HG03103 (cell line): Measurements from ENCODE around the gene STMND1.

ENCODE experiments used
- ATAC-seq: cut with Tn5 transposase; IDR thresholded peaks from one replicate; pipeline ENCODE4 v1.9.1; 2021; ENCODE audit warnings: low read depth; ENCODE audit not compliant: unreplicated experiment

STMND1 gene

DNA sequence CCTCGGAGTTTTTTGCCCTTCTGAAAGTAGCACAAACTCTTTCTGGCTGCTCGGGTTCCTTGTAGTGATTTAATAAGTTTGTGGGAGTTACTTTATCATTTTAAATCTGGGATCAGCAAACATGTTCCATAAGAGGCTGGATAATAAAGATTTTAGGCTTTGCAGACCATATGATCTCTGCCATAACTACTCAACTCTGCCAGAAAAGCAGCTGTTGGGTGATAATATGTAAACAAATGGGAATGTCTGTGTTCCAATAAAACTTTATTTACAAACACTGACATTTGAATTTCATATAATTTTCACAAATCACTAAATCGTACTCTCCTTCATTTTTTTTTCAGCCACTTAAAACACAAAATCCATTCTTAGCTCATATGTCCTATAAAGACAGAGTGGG is 3.9 kb upstream of the STMND1 start:
- no peak for ATAC-seq

DNA sequence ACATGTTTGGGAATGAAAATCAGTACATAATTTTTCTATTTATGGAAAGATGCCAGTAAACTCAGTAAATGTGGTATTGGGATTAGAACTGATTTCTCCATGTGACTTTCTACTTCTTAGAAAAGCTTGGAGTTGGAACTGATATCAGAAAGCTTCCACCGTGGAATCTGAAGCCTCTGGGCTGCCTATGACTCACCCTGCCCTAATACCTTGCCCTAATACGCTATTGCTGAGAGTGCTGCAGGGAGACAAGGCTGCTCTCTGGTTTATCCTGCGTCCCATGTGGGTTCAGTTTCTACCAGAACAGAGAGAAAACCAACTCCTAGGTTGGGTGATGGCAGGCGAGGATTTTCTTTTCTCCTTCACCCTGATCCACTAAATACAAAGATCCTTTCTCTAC is 3.3 kb upstream of the STMND1 start:
- ATAC-seq, result no peak

DNA sequence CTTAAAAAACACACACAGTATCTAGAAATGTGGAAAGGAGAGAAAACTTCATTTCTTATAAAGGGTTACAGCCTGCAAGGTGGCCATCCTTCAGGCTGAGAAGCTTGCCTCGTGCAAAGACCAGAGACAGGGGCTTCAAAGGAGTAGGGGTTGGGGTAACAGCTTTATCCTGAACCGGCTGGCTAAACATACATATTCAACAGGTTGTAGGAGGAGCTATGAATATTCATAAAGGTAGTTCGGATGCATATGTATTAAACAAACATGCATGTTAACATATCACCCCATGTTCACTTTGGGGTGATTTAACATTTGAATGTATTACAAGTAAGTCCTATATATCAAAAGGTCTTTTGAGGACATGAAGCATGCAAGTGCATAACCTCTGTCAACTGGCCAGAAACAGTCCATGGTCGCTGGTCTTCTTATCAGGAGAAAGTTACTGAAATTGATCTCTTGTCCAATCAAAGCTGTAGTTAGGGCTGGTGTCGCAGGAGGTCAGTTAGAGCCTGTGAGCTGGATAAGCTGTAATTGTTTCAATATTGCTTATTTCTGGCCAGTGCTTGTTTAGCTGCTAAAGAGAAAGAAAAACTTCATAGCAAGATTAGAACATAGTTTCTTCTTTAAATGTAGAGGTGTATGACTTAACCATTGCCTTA is 2.3 kb upstream of the STMND1 start:
- no peak for ATAC-seq

DNA sequence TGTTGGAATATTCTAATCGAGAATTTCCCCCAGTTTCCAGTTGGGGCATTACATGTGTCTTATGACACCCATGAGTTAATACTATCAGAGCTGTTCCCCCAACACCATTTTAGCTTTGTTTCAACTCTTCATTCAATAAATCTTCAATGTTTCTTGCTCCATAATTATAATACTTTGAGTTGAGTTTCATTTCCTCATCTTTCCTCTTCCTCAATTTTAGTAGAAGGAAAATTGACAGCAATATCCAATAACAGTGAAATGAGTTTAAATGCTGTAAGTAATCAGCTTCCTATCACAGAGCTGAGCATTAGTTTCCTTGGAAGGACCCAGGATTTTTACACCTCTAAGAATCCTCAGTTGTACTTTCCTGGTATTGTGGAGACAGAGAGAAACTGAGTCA is 1.0 kb upstream of the STMND1 start:
- no peak for ATAC-seq

DNA sequence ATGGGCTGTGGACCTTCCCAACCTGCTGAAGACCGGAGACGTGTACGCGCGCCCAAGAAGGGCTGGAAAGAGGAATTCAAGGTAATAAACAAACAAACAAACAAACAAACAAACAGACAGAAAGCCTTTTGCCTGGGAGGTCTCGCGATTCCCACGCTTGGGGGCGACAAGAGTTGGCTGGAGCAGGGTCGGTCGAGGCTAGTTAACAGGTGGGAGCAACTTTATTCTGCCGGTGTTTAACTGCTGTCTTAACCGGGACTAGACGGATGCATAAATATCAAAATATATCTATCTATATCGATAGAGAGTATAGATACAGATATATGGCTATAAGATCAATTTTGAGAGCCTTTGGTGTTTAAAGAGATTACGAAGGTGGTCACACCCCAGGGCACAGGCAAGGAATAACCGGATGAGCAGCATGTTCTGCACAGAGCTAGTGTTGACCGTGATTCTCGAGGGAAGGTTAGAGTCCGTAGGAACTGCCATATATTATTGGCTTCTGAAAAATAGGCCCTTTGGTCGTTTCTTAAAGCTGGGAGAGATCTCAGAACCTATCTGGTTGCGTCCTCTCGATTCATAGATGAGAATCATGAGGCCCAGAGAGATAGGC is 514 bp downstream of the STMND1 start:
- no peak for ATAC-seq

DNA sequence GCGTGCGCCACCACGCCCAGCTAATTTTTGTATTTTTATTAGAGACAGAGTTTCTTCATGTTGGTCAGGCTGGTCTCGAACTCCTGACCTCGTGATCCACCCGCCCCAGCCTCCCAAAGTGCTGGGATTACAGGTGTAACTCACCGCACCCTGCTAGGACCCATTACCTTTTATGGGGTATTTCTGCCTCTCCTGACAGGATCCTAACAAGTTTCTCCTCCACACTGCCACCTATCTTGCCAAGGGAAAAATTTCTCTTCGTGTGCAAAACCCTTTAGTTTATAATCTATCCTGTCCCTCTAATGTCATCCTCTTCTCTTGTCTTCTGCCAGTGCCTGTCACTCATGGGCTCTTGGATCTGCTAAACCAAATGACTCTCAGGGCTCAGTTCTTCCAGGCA is 1.9 kb downstream of the STMND1 start:
- ATAC-seq, result no peak

DNA sequence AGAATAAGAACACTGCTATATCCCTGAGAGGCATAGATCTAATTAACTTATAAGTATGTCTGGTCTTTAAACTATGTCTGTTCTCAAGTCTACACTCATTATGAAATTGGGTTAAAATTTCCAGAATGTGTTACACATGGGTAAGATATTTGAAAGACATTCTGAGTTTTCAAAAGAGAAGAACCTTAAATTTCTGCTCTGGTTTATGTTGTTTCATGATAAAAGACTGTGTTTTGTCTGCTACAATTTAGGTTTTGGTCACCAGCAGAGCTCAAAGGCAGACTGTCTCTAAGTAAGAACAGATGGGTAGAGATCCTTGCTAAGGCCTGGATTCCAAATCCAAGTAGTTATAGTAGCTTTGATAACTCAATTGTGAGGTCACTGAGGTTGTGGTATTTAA is 6.0 kb downstream of the STMND1 start:
- no peak for ATAC-seq

DNA sequence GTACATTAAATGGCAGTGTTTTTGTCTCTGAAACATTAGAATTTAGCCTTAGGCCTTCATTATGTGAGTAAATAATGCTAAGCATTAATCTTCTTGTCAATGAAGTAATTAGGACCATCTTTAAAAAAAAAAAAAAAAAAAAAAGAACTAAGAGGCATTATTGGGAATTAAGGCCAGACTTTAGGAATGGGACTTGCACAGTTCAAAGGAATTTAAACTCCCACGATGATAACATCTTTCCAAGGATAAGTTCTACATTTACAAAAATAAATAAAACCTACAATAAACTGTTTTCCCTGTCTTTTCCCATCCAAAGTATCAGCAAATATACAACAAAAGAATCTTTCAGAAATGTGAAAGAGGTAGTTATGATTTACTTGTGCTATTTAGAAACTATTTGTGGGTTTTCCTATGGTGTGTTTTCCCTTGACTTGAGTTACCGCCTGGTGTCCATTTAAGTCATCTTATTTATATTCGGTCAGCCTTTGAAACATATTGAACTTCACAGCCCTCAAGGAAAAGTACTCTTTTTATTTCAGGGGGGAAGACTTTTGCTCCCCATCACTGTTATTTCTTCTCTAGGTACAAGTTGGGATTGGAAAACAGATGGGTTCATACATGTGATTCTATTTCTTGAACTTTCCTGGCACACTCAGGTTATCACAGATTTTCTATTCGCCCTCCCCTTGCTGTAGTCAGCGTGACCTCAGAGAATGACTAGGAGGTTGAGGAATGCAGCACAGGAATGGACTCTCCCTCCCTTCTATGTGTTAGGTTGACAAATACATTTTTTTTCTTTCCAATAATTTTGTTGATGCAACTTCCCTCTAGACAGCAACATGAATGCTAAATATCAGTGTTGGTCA is 13.6 kb downstream of the STMND1 start:
- no peak for ATAC-seq

DNA sequence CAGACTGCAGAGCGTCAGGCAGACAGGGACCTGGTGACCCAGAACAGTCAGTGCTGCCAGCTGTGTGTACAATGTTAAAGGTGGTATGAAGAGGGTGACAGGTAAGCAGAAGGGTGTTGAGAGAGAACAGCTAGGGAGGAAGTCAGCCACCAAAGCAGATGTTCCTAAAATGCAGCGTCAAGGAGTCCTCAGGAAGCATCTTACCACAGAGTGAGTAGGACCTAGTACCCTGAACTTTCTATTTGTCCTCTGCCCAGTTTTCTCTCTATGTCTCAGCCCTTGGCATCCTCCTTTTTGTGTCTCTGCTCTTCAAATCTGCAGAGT is 14.2 kb downstream of the STMND1 start:
- no peak for ATAC-seq

DNA sequence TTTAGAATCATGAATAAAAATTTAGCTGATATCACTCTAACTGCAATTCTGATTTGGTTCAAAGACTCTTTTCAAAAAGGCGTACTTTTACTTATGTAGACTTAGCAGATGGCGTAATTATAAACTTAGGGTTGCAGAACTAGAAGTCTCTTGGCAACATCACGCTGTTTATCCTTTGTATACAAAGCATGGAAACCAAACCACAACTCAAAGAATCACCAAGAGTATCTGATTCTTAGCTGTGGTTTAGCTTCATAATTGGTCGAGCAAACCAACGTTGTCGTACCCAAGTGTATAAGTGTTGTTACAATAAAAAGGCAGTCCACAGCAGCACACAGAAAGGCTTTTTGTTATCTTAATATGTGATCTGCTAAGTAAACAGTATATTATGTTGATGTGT is 18.2 kb downstream of the STMND1 start:
- ATAC-seq, result no peak

DNA sequence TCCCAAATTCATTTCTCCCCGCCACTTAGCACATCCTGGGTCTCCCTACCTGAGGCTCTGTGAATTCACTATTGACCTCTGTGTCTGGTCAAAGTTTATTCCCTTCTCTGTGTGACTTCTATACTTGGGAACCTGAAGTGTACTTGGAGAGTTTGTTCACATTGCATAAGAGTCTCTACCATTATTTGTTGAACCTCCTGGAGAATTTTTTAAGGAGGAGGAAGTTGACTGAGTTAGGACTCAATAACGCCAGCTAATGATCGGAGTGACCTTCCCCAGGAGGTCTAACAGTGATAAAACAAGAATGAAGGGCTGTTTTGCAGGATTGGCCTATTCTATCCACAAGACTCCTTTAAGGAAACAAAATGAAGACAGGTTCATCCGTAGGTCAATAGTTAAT is 23.6 kb downstream of the STMND1 start:
- ATAC-seq, result no peak

DNA sequence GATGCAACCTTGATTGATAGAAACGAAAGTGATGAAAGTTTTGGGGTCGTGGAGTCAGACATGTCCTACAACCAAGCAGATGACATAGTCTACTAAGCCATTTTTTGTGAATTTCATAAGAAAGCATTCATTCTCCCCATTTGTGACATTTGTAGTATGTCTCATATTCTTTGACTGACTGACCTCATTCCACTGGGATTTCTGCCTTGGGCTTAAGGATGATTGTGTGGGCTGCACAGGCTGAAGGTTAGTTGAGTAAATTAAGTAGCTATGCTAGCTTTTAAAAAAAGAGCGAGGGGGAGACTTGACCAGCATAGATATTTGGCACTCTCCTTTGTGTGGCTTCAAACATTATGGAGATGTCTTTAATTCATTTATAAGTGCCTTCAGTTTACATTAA is 28.9 kb downstream of the STMND1 start:
- no peak for ATAC-seq

DNA sequence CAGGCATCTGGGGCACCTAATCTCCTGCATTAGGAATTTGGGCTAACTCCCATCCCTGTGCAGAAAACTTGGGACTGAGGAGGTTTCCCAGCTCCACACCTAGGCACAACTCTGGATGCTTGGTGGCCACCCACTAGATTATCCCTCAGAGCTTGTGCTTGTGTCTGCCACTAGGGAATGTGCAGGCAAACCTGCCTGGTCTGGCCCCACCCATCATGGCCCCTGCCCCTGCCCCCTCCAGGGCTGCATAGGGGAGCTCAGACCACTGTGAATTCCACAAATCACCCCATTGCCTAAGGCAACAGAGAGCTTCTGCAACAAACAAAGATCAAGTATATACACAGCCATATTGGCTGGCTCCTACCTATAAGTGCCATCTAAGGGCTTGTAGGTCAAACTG is 31.1 kb downstream of the STMND1 start:
- no peak for ATAC-seq

DNA sequence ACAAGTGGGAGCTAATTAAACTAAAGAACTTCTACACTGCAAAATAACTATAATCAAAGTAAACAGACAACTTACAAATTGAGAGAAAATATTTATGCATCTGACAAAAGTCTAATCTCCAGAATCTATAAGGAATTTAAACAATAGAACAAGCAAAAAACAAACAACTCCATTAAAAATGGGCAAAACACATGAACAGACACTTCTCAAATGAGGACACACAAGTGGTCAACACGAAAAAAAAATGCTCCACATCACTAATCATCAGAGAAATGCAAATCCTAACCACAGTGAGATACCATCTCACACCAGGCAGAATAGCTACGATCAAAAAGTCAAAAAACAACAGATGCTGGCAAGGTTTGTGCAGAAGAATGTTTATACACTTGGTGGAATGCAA is 36.2 kb downstream of the STMND1 start:
- ATAC-seq, result no peak

DNA sequence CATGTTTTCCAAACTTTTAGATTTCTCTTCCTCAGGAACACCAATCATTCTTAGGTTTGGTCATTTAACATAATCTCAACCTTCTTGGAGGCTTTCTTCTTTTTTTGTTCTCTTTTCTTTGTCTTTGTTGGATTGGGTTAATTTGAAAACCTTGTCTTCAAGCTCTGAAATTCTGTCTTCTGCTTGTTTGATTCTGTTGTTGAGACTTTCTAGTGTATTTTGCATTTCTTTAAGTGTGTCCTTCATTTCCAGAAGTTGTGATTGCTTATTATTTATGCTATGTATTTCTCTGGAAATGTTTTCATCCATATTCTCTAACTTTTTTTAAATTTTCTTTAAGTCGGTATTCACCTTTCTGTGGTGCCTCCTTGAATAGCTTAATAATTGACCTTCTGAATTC is 42.2 kb downstream of the STMND1 start:
- ATAC-seq, result no peak

DNA sequence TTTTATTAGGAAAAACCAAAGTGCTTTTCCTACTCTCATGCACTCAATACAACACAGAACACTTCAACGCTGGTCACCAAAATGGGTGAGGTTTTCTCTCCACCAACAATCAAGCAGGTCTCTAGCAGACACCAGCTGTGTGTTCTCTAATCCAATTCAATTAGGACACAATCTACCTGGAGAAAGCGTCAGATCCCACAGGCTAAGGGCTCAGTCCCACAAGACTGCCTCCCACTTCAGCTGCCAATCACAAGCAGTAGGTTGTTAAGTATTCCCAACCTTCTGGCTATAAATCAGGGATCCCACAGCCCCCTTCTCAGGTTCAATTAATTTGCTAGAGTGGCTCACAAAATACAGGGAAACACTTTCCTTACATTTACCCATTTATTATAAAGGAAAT is 47.7 kb downstream of the STMND1 start:
- ATAC-seq, result no peak

DNA sequence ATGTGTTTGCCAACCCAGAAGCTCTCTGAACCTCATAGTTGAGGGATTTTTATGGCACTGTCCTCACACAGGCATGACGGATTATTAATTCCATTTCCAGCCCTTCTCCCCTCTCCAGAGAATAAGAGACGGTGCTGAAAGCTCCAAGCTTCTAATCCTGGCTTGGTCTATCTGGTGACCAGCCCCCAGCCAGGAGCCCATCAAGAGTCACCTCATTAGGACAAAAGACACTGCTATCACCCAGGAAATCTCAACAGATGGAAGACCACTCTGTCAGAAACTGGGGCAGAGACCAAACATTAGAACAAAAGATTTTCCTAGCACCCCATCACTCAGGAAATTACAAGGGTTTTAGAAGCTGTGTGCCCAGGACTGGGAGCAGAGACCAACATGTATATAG is 48.2 kb downstream of the STMND1 start:
- ATAC-seq, result no peak

DNA sequence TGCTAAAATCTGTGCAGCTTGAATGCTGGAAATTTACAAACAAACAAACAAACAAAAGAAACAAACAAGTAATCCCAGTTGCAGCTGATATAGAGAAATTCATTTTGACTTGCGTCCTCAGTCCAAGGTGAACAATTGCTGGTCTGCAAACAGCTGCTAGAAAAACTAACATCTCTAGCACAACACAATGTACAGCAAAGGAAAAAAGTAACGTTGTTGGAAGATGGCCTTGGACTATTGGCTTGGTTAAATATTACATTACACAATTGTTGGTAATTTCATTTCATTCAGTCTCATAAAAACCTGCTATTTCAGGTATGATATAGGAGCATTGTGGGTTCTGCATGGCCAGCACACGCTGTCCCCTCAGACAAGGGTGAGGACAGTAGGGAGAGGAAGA is 50.0 kb downstream of the STMND1 start:
- no peak for ATAC-seq

DNA sequence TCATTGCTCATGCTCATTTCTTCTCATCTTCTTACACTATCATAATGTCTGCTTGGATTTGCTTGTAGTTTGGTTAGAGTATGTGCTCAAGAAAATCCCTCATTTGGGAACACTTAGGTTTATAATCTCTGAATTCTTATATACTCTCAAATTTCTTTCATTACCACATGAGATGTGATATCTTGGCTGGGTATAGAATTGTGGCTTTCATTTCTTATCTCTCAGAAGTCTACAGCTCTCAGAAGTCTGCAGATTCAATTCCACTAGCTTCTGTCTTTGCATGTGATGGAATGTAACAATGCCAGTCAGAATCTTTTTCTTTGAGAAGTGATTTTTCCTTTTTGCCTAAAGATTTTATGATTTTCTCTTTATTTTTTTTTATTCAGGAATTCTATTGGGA is 50.9 kb downstream of the STMND1 start:
- ATAC-seq, result no peak

DNA sequence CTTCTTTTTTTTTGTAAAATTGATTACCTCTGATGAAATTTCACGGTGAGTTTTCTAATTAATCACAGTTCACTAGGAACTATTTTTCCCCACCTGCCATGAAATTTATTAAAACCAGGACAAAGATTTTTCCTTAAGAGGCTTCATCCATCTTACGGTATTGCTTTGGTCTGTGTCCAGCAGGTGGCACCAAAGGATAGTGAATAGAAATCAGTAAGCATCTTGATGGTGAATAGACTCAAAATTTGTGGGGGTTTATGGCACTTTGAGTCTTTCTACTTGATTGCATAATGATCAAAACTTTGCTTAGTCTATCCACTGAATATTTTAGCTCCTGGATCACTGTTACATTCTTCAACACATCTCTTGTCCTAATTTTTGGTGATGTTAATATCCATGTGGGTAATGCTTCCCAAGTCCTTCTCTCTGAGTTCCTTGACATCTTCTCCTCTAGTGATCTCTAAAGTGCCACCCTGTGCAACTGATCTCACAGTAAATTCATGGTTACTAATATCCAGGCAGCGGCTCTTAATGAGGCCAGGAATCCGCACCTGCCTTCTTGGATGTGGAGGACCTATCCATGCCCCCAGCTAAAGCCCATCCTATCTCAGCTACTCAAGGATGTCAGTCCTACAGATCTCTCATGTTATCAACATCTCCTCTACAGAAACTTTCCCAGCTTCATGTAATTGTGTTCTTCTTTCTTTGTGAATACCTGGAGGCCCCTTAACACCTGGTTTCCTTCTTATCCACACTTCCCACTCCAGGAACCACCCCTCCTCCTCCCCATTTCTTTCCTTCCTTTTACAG is 54.5 kb downstream of the STMND1 start:
- ATAC-seq, result no peak

DNA sequence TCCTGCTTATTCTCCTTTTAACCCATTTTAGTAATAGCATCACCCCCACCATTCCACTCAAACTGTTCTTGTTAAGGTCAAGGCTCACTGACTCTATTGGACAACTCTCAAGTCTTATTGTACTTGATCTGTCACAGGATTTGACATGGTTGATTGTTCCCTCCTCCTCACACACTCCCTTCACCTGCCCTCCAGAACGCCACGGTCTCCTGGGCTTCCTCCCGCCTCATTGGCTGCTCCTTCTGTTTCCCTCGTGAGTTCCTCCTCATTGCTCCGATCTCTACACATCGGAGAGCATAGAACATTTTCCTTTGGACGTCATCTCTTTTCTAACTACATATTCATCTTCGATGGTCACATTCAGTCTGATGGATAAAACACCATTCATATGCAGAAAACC is 55.1 kb downstream of the STMND1 start:
- ATAC-seq, result no peak
